GM12891 (cell line): ENCODE results near the gene R3HDM2.
A peak's percentile ranks its signal among the peaks of the same experiment; 100 is the strongest.

Experiments
- DNase-seq: peaks from one replicate; pipeline ENCODE4 v3.0.0; 2011; ENCODE audit warnings: low spot score; ENCODE audit not compliant: insufficient read length
- FAIRE-seq: peaks from 2 replicates; lab custom pipeline; 2011; peaks lifted over from hg19 to GRCh38; lab: Jason Lieb, UNC
- PAX5 ChIP-seq: IDR thresholded peaks from 2 replicates; pipeline ENCODE4 v1.6.1; 2011; ENCODE audit warnings: low read length, moderate library complexity, mild to moderate bottlenecking; ENCODE audit not compliant: insufficient read depth, severe bottlenecking
- POLR2A ChIP-seq: IDR thresholded peaks from 2 replicates; pipeline ENCODE4 v1.6.1; 2011; ENCODE audit warnings: low read depth, low read length, control low read depth
- POLR2AphosphoS5 ChIP-seq: IDR thresholded peaks from 2 replicates; pipeline ENCODE4 v1.6.1; 2011; ENCODE audit warnings: low read depth, low read length, control low read depth
- POU2F2 ChIP-seq: IDR thresholded peaks from 2 replicates; pipeline ENCODE4 v1.6.1; 2011; ENCODE audit warnings: low read depth, mild to moderate bottlenecking, control low read depth, low read length, moderate library complexity
- SPI1 ChIP-seq: IDR thresholded peaks from 2 replicates; pipeline ENCODE4 v1.6.1; 2011; ENCODE audit warnings: low read depth, low read length, control low read depth
- TAF1 ChIP-seq: IDR thresholded peaks from 2 replicates; pipeline ENCODE4 v1.6.1; 2011; ENCODE audit warnings: low read depth, low read length, control low read depth

R3HDM2 gene

DNA sequence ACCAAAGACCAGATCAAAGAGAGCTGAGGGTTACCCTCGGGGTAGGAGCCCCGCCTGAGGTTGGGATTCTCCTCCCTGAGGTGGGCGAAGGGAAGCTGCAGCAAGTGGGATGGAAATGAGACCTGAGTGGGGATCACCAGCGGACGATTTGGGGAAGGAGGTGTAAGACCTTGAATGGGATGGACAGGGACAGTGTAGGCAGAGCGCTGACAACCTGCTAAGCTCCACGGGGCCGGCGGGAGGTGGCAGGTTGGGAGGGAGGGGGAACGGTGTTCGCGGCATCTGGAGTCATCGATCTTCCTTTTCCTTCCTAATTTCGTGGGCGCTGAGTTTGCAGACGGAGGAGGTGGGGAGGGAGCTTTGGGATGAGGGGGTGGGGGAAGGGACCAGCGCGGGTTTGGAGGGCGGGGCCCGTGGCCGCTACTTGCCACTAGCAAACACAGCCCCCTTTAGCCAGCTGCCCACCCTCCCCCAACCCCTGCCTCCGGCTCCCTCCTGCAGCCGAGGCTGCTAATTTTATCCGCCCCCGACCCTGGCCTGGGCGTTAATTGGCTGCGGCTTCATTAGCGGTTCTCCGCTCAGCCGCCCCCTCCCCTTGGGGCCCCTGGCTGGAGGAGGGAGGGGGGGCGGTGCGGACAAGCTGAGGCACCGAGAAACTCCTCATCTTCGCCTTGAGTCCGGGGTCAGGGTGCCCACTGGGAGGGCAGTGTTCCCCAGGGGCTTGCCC is 204.1 kb downstream of the R3HDM2 start:
- no peak for FAIRE-seq

DNA sequence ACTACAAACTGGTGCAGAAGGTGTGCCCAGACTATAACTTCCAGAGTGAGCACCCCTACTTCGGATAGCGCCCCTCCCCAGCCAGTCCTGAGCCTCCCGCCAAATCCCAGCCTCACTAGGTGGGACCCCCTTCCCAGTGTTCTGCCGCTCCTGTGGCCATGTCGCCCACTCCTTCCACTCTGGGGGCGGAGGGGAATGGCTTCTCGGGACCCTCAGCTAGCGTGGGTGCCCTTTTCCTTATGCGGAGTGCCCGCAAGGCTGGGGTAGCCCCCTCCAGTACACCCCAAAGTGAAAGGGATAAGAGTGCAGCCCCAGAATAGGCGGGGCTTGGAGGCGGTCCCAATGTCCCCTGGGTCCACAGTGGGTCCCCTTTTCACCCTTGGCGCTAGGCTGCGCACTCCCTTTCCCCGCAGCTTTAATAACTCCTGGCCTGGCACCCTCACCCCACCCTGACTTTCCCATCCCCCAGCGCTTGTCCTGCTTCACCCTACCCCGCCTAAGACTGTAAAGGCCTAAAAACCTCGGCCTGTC is 205.1 kb downstream of the R3HDM2 start:
- TF ChIP-seq TAF1, result no peak
- TF ChIP-seq POLR2AphosphoS5, result no peak
- no peak for TF ChIP-seq POU2F2
- TF ChIP-seq SPI1, result no peak
- TF ChIP-seq PAX5, result no peak
- no peak for TF ChIP-seq POLR2A
- DNase-seq (no peak), FAIRE-seq (no peak)

More for the DNA sequence above, 204.1 kb downstream of the R3HDM2 start:
- TF ChIP-seq POU2F2 (no peak), TAF1 (no peak), POLR2AphosphoS5 (no peak), SPI1 (no peak), PAX5 (no peak), POLR2A (no peak)
- DNase-seq, result no peak

DNA sequence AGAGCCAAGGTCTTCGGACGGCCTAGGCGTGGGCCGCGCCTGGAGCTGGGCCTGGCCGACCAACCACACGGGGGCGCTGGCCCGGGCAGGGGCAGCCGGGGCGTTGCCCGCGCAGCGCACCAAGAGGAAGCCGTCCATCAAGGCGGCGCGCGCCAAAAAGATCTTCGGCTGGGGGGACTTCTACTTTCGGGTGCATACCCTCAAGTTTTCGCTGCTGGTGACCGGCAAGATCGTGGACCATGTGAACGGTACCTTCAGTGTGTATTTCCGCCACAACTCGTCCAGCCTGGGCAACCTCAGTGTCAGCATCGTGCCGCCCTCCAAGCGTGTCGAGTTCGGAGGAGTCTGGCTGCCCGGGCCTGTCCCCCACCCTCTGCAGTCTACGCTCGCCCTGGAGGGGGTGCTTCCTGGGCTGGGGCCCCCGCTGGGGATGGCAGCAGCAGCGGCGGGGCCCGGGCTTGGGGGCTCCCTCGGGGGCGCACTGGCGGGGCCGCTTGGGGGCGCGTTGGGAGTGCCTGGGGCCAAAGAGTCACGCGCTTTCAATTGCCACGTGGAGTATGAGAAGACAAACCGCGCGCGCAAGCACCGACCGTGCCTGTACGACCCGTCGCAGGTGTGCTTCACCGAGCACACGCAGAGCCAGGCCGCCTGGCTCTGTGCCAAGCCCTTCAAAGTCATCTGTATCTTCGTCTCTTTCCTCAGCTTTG is 205.7 kb downstream of the R3HDM2 start:
- no peak for TF ChIP-seq POU2F2
- no peak for TF ChIP-seq POLR2A
- no peak for TF ChIP-seq SPI1
- no peak for TF ChIP-seq PAX5
- no peak for TF ChIP-seq POLR2AphosphoS5
- no peak for TF ChIP-seq TAF1
- no peak for DNase-seq
- peak; percentile 79 for FAIRE-seq

DNA sequence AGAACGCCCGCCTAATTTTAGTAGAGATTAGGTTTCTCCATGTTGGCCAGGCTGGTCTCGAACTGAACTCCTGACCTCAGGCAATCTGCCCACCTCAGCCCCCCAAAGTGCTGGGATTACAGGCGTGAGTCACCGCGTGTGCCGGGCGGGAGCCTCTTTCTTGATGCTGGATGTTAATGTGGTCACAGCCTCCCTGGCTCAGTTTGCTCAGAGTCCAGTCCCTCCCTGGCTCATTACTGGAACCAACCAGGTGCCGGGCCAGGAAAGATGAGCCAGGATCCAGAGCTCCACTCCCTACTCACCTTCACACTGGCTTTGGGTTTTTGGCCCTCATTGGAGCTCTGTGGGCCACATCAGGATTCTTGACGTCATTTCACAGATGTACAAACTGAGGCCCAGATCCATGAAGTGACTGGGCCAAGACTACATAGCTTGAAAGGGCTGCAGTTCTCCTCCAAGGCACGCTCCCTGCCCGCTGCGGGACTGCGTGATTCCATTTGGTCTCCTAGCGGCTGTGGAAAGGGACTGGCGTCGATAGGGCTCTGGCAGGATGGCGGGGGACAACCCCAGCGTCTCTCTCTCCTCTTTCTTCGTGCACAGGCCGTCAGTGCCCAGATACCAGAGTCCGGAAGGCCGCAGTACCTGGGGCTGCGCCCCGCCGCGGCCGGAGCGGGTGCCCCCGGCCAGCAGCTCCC is 206.4 kb downstream of the R3HDM2 start:
- no peak for TF ChIP-seq PAX5
- no peak for TF ChIP-seq TAF1
- no peak for TF ChIP-seq POLR2A
- no peak for TF ChIP-seq POLR2AphosphoS5
- no peak for TF ChIP-seq SPI1
- TF ChIP-seq POU2F2, result no peak
- DNase-seq, result no peak
- FAIRE-seq, result no peak

DNA sequence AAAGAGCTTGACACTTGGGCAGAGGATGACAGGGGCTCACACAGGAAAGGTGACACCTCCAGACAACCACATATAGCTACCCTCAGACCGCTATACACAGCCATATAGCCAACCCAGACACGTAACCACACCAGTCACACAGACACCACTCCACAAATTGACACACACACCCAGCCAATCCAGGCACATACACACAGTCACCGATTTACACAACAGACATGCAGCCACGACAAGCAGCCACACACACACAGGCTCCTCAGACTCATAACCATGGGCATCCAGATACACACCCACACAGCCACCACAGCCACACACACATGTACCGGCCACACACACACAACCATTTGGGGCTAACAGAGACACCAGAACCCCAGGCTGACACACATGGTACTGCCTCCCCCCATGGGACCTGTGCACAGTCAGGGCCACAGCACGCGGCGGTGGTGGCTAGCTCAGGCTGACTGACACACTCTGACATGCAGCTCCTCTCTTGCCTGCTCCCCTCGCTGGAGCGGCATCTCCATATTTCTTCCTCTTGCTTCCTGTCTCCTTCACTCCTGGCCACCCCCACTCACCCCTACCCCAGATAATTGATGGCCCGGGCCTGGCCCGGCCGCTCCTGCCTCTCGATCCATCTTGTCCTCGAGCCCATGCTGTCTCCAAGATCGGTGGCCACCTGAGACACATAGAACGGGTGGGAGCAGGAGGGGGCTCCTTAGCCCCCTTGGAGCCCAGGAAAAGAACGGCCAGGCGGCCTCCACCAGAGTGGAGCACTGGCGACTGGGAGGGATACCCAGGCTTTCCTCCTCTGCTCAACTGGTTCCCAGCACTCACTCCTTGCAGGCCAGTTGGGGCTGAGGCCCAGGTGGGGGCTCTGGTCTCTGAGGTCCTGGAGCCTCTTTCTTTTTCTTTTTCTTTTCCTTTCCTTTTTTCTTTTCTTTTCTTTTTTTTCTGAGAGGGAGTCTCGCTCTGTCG is 207.4 kb downstream of the R3HDM2 start:
- DNase-seq, result no peak
- no peak for TF ChIP-seq SPI1
- TF ChIP-seq POU2F2, result no peak
- no peak for TF ChIP-seq POLR2AphosphoS5
- no peak for TF ChIP-seq POLR2A
- TF ChIP-seq PAX5, result no peak
- no peak for TF ChIP-seq TAF1
- FAIRE-seq, result peak; percentile 76

DNA sequence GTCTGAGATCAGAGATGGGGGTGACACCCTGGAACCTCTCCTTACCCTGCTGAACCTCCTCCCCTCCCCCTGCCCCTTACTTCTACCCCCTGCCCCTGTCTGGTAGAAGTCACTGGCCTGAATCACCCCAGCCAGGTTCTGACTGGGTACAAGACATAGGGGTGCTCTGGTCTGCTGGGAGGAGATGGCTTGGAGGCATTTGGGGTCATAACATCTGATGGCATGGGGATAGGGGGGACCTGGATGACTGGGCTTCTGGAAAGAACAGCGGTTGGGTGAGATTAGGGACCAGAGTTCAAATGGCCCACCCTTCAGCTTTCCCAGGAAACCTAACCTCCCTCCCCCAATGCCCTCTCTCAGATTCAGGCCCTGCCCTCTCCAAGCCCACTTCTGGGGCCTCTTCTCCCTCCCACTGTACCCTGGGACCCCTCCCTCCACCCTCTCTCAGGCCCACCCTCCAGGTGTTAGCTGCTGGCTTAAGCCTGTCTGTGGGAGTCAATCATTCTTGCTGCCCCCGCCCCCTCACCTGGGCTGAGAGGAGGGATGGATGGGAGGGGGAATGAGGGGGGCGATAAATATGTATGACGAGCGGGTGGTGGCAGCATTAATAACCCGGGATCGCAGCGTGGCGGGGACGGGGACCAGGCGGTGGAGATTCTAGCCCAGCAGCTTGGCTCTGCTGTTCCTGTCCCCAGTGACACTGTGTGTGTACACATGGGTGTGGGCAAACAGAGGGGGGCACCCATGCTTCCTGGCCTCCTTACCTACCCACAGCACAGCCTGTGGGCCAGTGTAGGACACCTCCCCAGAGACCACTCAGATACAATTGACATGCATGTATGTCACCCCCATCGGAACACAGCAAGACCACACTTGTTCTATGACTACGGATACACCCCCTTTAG is 208.3 kb downstream of the R3HDM2 start:
- TF ChIP-seq TAF1 (no peak), SPI1 (no peak)
- FAIRE-seq (no peak), DNase-seq (no peak)

DNA sequence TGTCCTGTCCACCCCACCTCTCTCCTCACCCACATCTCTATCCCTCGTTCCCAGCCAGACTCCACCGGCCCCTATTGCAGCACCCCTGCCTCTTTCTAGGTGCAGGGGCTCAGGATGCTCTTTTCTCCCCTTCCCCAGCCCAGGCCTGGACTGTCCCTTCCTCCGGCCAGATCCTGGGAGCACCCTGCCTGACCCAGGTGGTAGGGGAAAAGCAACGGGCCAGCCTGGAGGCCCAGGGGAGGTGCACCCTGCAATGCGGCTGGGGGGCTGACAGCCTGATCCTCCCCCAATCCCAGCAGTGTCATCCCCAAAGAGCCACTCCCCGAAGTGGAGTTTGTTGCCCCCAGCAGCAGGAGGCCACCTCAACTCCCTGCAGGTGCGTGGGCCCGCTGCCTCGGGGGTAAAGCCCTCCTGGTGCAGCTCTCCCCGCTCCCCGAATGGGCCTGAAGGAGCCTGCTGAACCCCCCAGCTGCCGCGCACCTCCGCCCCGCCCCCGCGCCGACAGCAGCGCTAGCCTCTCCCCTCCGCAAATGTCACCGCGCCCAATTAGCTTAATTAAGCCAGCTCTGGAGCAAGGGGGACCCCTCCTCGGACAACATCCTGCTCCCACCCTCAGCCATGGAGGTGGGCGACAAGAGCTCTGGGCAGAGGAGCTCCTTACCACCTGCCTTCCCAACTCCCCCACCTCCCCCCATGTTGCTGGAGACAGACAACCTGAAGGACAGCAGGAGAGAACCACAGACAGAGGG is 209.5 kb downstream of the R3HDM2 start:
- FAIRE-seq (no peak), DNase-seq (no peak)
- TF ChIP-seq POU2F2 (no peak), POLR2A (no peak), POLR2AphosphoS5 (no peak), PAX5 (no peak), TAF1 (no peak), SPI1 (no peak)
